Hepatocyte (in vitro differentiated cells): ENCODE data around the gene ZDHHC14. TPM values are rescaled to one million over a fixed set of nuclear protein-coding genes. Genes with fewer than 3 reads are reported as not detected.
"Not testable (repeated sequence)": the region's sequence is repeated elsewhere in the genome, so short reads cannot be mapped to it uniquely, and the experiment has no call there.

ENCODE experiments used
- DNase-seq: peaks from one replicate; pipeline ENCODE4 v3.0.0-alpha.2; 2016; ENCODE audit warnings: low spot score
- H2AFZ ChIP-seq: fragments of 200-600 bp; sonication (generic); 2 replicates; pipeline ENCODE4 v1.6.0; 2016; ENCODE audit warnings: antibody characterized with exemption, mild to moderate bottlenecking
- H3K27ac ChIP-seq: fragments of 200-600 bp; sonication (generic); 2 replicates; pipeline ENCODE4 v1.5.1; 2016; ENCODE audit warnings: mild to moderate bottlenecking
- H3K27me3 ChIP-seq: fragments of 200-600 bp; sonication (generic); 2 replicates; pipeline ENCODE4 v1.6.1; 2016
- H3K36me3 ChIP-seq: fragments of 200-600 bp; sonication (generic); replicated peaks from 2 replicates; pipeline ENCODE4 v1.5.1; 2016; ENCODE audit warnings: low read depth; ENCODE audit not compliant: insufficient read depth
- H3K4me1 ChIP-seq: fragments of 200-600 bp; sonication (generic); 2 replicates; pipeline ENCODE4 v1.5.1; 2016; ENCODE audit warnings: mild to moderate bottlenecking, moderate library complexity; ENCODE audit not compliant: insufficient read depth
- H3K4me2 ChIP-seq: fragments of 200-600 bp; sonication (generic); 2 replicates; pipeline ENCODE4 v1.6.0; 2016
- H3K4me3 ChIP-seq: fragments of 200-600 bp; sonication (generic); 2 replicates; pipeline ENCODE4 v1.5.1; 2016; ENCODE audit warnings: mild to moderate bottlenecking
- H3K79me2 ChIP-seq: fragments of 200-600 bp; sonication (generic); 2 replicates; pipeline ENCODE4 v1.6.0; 2017; ENCODE audit warnings: mild to moderate bottlenecking
- H3K9me2 ChIP-seq: fragments of 200-600 bp; sonication (generic); replicated peaks from 2 replicates; pipeline ENCODE4 v1.6.0; 2017; ENCODE audit warnings: mild to moderate bottlenecking; ENCODE audit not compliant: insufficient read depth
- H3K9me3 ChIP-seq: fragments of 200-600 bp; sonication (generic); 2 replicates; pipeline ENCODE4 v1.5.1; 2016; ENCODE audit warnings: low read depth, mild to moderate bottlenecking
- H4K20me1 ChIP-seq: fragments of 200-600 bp; sonication (generic); 2 replicates; pipeline ENCODE4 v1.6.0; 2016; ENCODE audit warnings: mild to moderate bottlenecking; ENCODE audit not compliant: insufficient read depth, poor library complexity, severe bottlenecking
- CTCF ChIP-seq: fragments of 200-600 bp; sonication (generic); IDR thresholded peaks from 2 replicates; pipeline ENCODE4 v1.5.1; 2016; ENCODE audit warnings: antibody characterized with exemption, mild to moderate bottlenecking; ENCODE audit not compliant: poor library complexity
- EZH2 ChIP-seq: fragments of 200-600 bp; sonication (generic); IDR thresholded peaks from 2 replicates; pipeline ENCODE4 v1.6.1; 2016; ENCODE audit warnings: antibody characterized with exemption, mild to moderate bottlenecking, borderline replicate concordance
- EZH2phosphoT487 ChIP-seq: fragments of 200-600 bp; sonication (generic); IDR thresholded peaks from one replicate; pipeline ENCODE4 v1.6.1; 2018; ENCODE audit warnings: antibody characterized with exemption, mild to moderate bottlenecking, low read depth, moderate library complexity; ENCODE audit not compliant: unreplicated experiment, severe bottlenecking
- WGBS: methylation state at CpG from one replicate; pipeline ENCODE4 v1.1.6; 2016; ENCODE audit warnings: low lambda C conversion rate; ENCODE audit errors: missing lambda C conversion rate; 5-methylcytosine and 5-hydroxymethylcytosine counted together
- polyA plus RNA-seq: library from polyadenylated mRNA; unstranded; fragments of >200 nt; fragmentation: Nextera tagmentation; extraction: Ambion mirVana; gene quantifications from 2 replicates; pipeline ENCODE4 v1.2.1, GENCODE V29; 2016
- total RNA-seq: library from RNA; depleted of rRNA; stranded (reverse); fragments of >200 nt; gene quantifications from 2 replicates; pipeline ENCODE4 v1.2.3, GENCODE V29; 2014

The ZDHHC14 gene
- total and polyA plus RNA-seq, 2 experiments from 2014 or later: 11.8 to 25.2 TPM

DNA sequence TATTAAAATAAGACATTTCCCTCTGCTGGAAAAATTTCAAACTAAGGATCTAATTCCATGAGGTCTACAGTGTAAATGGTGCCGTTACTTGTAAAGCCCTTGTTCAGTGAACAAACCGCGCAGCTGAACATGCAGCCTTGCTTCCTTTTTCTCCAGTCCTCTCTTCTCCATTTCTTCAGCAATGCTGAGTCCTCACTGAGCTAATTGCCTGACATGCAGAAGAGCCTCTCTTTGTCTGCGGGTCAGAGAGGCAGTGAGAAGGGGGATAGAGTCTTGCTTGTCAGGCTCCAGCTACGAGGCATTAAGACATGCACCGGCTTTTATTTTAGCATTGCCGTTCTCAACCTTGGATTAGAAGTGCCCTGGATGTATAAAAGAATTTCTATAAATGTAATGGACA, 25.7 kb downstream of the ZDHHC14 start:
- Histone ChIP-seq H2AFZ (no peak overlapping the region), H3K36me3 (no peaks in the 10 kb centered on the region), H3K79me2 (peaks cover 30% of the 10 kb centered on the region), H3K27ac (no peak overlapping the region), H3K27me3 (no peaks in the 10 kb centered on the region), H3K9me2 (no peaks in the 10 kb centered on the region), H3K4me3 (no peak overlapping the region), H3K4me1 (no peaks in the 10 kb centered on the region), H3K4me2 (no peak overlapping the region), H4K20me1 (no peaks in the 10 kb centered on the region), H3K9me3 (no peaks in the 10 kb centered on the region)
- no peak for TF ChIP-seq CTCF
- TF ChIP-seq EZH2phosphoT487: no peak
- no peak for TF ChIP-seq EZH2
- DNase-seq: no peak
- WGBS: 93% methylated on average over 7 of the region's 7 CpGs

GRCh38 chr6:157407646-157408045, 26.7 kb downstream of the ZDHHC14 start:
- peak overlapping the region; percentile 38 for H3K27ac ChIP-seq
- no peaks in the 10 kb centered on the region for H3K9me3 ChIP-seq
- H2AFZ ChIP-seq: no peak overlapping the region
- peaks cover 30% of the 10 kb centered on the region for H3K79me2 ChIP-seq
- DNase-seq: no peak
- H3K9me2 ChIP-seq: no peaks in the 10 kb centered on the region
- H3K4me3 ChIP-seq: no peak overlapping the region
- no peaks in the 10 kb centered on the region for H3K27me3 ChIP-seq
- H4K20me1 ChIP-seq: no peaks in the 10 kb centered on the region
- H3K4me1 ChIP-seq: no peaks in the 10 kb centered on the region
- WGBS: 66% methylated on average over 3 of the region's 3 CpGs
- H3K4me2 ChIP-seq: no peak overlapping the region
- no peaks in the 10 kb centered on the region for H3K36me3 ChIP-seq
- TF ChIP-seq EZH2phosphoT487 (no peak), EZH2 (no peak), CTCF (no peak)

GRCh38 chr6:157408427-157408826, 27.4 kb downstream of the ZDHHC14 start:
- not testable (repeated sequence) for H3K4me1 ChIP-seq, H4K20me1 ChIP-seq, H3K36me3 ChIP-seq, H3K4me3 ChIP-seq, H2AFZ ChIP-seq, H3K27me3 ChIP-seq, H3K4me2 ChIP-seq, DNase-seq, H3K27ac ChIP-seq, H3K9me3 ChIP-seq, H3K9me2 ChIP-seq
- peaks cover 30% of the 10 kb centered on the region for H3K79me2 ChIP-seq
- WGBS: 94% methylated on average over 5 of the region's 5 CpGs

GRCh38 chr6:157410045-157410444, 29.1 kb downstream of the ZDHHC14 start:
- H3K9me2 ChIP-seq: no peaks in the 10 kb centered on the region
- H3K36me3 ChIP-seq: no peaks in the 10 kb centered on the region
- no peak for DNase-seq
- H3K4me1 ChIP-seq: no peaks in the 10 kb centered on the region
- no peak overlapping the region for H3K27ac ChIP-seq
- TF ChIP-seq EZH2phosphoT487 (no peak), EZH2 (no peak), CTCF (no peak)
- H3K79me2 ChIP-seq: peaks cover 27% of the 10 kb centered on the region
- no peaks in the 10 kb centered on the region for H3K9me3 ChIP-seq
- no peak overlapping the region for H2AFZ ChIP-seq
- no peak overlapping the region for H3K4me2 ChIP-seq
- no peak overlapping the region for H3K4me3 ChIP-seq
- H4K20me1 ChIP-seq: no peaks in the 10 kb centered on the region
- no peaks in the 10 kb centered on the region for H3K27me3 ChIP-seq
- 92% methylated on average over 5 of the region's 5 CpGs for WGBS
